ENCODE results near the gene ALDH1B1.

GRCh38 chr9:38435521-38435920 lies 43.0 kb downstream of the ALDH1B1 start:
- TF ChIP-seq POLR2A (IDR thresholded peaks at IDR 0.05) (no peak), EP300 (IDR thresholded peaks at IDR 0.05; ENCODE audit: low read depth) (no peak), CTCF (IDR thresholded peaks at IDR 0.05) (no peak)
